Measurements from ENCODE around the gene PRRX2. TPM values are rescaled to one million over a fixed set of nuclear protein-coding genes. Genes with fewer than 3 reads are reported as not detected.

Gene PRRX2
- total and polyA plus RNA-seq, 9 of the 15 experiments (the other 6 are each of a cell fraction or from before 2014, with no cell fraction given): 0.21 TPM; not detected in 8

DNA sequence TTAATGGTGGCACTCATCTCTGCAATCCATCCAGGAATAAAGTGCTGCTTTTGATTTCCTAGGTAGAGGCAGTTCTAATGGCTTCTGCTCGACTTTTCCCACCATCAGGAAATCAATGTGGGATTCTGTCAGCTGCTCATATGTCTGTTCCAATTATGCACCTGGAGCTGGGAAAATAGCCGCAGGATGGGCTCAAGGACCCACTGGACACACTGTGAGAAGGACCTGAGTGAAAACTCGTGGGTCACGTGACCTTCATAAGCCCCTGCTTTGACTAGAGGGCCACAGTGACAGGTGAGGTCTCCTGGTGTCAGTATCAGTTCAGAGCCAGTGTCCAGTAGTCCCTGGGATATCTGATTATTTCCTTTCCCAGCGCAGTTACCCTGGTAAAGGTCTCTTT, 105.3 kb downstream of the PRRX2 start (continued):
- TF ChIP-seq, protein P1, sequence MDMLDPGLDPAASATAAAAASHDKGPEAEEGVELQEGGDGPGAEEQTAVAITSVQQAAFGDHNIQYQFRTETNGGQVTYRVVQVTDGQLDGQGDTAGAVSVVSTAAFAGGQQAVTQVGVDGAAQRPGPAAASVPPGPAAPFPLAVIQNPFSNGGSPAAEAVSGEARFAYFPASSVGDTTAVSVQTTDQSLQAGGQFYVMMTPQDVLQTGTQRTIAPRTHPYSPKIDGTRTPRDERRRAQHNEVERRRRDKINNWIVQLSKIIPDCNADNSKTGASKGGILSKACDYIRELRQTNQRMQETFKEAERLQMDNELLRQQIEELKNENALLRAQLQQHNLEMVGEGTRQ (CRISPR knock-in tag; IDR thresholded peaks at IDR 0.05): peak; percentile 66
- TF ChIP-seq, protein P2, sequence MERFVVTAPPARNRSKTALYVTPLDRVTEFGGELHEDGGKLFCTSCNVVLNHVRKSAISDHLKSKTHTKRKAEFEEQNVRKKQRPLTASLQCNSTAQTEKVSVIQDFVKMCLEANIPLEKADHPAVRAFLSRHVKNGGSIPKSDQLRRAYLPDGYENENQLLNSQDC (CRISPR knock-in tag; IDR thresholded peaks at IDR 0.05): no peak
- TF ChIP-seq ERF (CRISPR knock-in tag; IDR thresholded peaks at IDR 0.05): no peak
- TF ChIP-seq, protein P3, sequence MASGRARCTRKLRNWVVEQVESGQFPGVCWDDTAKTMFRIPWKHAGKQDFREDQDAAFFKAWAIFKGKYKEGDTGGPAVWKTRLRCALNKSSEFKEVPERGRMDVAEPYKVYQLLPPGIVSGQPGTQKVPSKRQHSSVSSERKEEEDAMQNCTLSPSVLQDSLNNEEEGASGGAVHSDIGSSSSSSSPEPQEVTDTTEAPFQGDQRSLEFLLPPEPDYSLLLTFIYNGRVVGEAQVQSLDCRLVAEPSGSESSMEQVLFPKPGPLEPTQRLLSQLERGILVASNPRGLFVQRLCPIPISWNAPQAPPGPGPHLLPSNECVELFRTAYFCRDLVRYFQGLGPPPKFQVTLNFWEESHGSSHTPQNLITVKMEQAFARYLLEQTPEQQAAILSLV (tag; IDR thresholded peaks at IDR 0.05): no peak
- peak; percentile 81 for TF ChIP-seq RAD51 (IDR thresholded peaks at IDR 0.05; ENCODE audit: borderline replicate concordance, low read depth)
- TF ChIP-seq ZNF551 (CRISPR knock-in tag; IDR thresholded peaks at IDR 0.05): no peak
- TF ChIP-seq ZNF76 (CRISPR knock-in tag; IDR thresholded peaks at IDR 0.05; ENCODE audit: borderline replicate concordance): no peak
- TF ChIP-seq NCOA2 (IDR thresholded peaks at IDR 0.05; ENCODE audit: partially characterized antibody in 2 of 2): no peak
- TF ChIP-seq, protein P4, sequence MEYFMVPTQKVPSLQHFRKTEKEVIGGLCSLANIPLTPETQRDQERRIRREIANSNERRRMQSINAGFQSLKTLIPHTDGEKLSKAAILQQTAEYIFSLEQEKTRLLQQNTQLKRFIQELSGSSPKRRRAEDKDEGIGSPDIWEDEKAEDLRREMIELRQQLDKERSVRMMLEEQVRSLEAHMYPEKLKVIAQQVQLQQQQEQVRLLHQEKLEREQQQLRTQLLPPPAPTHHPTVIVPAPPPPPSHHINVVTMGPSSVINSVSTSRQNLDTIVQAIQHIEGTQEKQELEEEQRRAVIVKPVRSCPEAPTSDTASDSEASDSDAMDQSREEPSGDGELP (CRISPR knock-in tag; IDR thresholded peaks at IDR 0.05; ENCODE audit: borderline replicate concordance): no peak
- TF ChIP-seq, protein P5, sequence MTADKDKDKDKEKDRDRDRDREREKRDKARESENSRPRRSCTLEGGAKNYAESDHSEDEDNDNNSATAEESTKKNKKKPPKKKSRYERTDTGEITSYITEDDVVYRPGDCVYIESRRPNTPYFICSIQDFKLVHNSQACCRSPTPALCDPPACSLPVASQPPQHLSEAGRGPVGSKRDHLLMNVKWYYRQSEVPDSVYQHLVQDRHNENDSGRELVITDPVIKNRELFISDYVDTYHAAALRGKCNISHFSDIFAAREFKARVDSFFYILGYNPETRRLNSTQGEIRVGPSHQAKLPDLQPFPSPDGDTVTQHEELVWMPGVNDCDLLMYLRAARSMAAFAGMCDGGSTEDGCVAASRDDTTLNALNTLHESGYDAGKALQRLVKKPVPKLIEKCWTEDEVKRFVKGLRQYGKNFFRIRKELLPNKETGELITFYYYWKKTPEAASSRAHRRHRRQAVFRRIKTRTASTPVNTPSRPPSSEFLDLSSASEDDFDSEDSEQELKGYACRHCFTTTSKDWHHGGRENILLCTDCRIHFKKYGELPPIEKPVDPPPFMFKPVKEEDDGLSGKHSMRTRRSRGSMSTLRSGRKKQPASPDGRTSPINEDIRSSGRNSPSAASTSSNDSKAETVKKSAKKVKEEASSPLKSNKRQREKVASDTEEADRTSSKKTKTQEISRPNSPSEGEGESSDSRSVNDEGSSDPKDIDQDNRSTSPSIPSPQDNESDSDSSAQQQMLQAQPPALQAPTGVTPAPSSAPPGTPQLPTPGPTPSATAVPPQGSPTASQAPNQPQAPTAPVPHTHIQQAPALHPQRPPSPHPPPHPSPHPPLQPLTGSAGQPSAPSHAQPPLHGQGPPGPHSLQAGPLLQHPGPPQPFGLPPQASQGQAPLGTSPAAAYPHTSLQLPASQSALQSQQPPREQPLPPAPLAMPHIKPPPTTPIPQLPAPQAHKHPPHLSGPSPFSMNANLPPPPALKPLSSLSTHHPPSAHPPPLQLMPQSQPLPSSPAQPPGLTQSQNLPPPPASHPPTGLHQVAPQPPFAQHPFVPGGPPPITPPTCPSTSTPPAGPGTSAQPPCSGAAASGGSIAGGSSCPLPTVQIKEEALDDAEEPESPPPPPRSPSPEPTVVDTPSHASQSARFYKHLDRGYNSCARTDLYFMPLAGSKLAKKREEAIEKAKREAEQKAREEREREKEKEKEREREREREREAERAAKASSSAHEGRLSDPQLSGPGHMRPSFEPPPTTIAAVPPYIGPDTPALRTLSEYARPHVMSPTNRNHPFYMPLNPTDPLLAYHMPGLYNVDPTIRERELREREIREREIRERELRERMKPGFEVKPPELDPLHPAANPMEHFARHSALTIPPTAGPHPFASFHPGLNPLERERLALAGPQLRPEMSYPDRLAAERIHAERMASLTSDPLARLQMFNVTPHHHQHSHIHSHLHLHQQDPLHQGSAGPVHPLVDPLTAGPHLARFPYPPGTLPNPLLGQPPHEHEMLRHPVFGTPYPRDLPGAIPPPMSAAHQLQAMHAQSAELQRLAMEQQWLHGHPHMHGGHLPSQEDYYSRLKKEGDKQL (CRISPR knock-in tag; IDR thresholded peaks at IDR 0.05; ENCODE audit: borderline replicate concordance): no peak
- TF ChIP-seq, protein P6, sequence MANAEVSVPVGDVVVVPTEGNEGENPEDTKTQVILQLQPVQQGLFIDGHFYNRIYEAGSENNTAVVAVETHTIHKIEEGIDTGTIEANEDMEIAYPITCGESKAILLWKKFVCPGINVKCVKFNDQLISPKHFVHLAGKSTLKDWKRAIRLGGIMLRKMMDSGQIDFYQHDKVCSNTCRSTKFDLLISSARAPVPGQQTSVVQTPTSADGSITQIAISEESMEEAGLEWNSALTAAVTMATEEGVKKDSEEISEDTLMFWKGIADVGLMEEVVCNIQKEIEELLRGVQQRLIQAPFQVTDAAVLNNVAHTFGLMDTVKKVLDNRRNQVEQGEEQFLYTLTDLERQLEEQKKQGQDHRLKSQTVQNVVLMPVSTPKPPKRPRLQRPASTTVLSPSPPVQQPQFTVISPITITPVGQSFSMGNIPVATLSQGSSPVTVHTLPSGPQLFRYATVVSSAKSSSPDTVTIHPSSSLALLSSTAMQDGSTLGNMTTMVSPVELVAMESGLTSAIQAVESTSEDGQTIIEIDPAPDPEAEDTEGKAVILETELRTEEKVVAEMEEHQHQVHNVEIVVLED (CRISPR knock-in tag; IDR thresholded peaks at IDR 0.05): no peak
- TF ChIP-seq PHF20 (IDR thresholded peaks at IDR 0.05; ENCODE audit: partially characterized antibody): no peak
- TF ChIP-seq, protein P7, sequence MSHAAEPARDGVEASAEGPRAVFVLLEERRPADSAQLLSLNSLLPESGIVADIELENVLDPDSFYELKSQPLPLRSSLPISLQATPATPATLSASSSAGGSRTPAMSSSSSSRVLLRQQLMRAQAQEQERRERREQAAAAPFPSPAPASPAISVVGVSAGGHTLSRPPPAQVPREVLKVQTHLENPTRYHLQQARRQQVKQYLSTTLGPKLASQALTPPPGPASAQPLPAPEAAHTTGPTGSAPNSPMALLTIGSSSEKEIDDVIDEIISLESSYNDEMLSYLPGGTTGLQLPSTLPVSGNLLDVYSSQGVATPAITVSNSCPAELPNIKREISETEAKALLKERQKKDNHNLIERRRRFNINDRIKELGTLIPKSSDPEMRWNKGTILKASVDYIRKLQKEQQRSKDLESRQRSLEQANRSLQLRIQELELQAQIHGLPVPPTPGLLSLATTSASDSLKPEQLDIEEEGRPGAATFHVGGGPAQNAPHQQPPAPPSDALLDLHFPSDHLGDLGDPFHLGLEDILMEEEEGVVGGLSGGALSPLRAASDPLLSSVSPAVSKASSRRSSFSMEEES (CRISPR knock-in tag; IDR thresholded peaks at IDR 0.05): peak; percentile 89
- TF ChIP-seq CBFA2T2 (conservative IDR thresholded peaks at IDR 0.05): peak; percentile 36; the same call in 1 of the 2 replicates
- no peak for TF ChIP-seq EGR1 (conservative IDR thresholded peaks at IDR 0.05)
- no peak for TF ChIP-seq CBFB (CRISPR knock-in tag; IDR thresholded peaks at IDR 0.05)
- TF ChIP-seq ZNF584 (CRISPR knock-in tag; IDR thresholded peaks at IDR 0.05; ENCODE audit: low read depth): no peak

Data from K562 (cell line).